Measurements from ENCODE around the gene DPP9. TPM values are rescaled to one million over a fixed set of nuclear protein-coding genes. Genes with fewer than 3 reads are reported as not detected.

Gene DPP9
- total RNA-seq, 2 donors from 2014 or later: 36.8 to 48.8 TPM

DNA sequence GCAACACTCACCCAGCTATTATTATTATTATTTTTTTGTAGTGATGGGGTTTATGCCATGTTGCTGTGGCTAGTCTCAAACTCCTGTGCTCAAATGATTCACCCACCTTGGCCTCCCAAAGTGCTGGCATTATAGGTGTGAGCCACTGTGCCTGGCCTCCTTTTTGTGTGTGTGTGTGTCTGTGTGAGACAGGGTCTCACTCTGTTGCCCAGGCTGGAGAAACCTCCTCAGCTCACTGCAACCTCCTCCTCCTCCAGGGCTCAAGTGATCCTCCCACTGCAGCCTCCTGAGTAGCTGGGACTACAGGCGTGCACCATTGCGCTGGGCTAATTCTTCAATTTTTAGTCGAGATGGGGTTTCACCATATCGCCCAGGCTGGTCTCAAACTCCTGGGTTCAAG, 49.9 kb downstream of the DPP9 start:
- Mint-ChIP-seq H3K4me1 (peaks cover 18% of the 10 kb centered on the region), H3K9me3 (no peaks in the 10 kb centered on the region), H3K4me3 (no peak overlapping the region), H3K27ac (no peak overlapping the region), H3K36me3 (ENCODE audit: low read depth) (peaks cover 18% of the 10 kb centered on the region), H3K27me3 (ENCODE audit: insufficient read depth) (no peaks in the 10 kb centered on the region)
- no peak for DNase-seq
- Histone ChIP-seq H3K4me1 (ENCODE audit: control insufficient read depth, insufficient read depth, low read length) (peaks cover 11% of the 10 kb centered on the region), H3K27me3 (ENCODE audit: control insufficient read depth, insufficient read depth, low read length, poor library complexity, severe bottlenecking) (no peaks in the 10 kb centered on the region), H3K4me3 (ENCODE audit: low read length) (no peak overlapping the region), H3K36me3 (ENCODE audit: control insufficient read depth, insufficient read depth, low read length) (peaks cover 17% of the 10 kb centered on the region), H3K9me3 (ENCODE audit: control insufficient read depth, low read length) (no peaks in the 10 kb centered on the region), H3K27ac (ENCODE audit: low read depth, low read length) (no peak overlapping the region), H3K9ac (ENCODE audit: extremely low read depth, low read length, poor library complexity, severe bottlenecking) (no peak overlapping the region)
- WGBS, 2 experiments (ENCODE audit: insufficient coverage in 1 of 2, insufficient read length in 1 of 2): 94 to 98% methylated on average over 4 of the region's 4 CpGs
- TF ChIP-seq, protein P1, sequence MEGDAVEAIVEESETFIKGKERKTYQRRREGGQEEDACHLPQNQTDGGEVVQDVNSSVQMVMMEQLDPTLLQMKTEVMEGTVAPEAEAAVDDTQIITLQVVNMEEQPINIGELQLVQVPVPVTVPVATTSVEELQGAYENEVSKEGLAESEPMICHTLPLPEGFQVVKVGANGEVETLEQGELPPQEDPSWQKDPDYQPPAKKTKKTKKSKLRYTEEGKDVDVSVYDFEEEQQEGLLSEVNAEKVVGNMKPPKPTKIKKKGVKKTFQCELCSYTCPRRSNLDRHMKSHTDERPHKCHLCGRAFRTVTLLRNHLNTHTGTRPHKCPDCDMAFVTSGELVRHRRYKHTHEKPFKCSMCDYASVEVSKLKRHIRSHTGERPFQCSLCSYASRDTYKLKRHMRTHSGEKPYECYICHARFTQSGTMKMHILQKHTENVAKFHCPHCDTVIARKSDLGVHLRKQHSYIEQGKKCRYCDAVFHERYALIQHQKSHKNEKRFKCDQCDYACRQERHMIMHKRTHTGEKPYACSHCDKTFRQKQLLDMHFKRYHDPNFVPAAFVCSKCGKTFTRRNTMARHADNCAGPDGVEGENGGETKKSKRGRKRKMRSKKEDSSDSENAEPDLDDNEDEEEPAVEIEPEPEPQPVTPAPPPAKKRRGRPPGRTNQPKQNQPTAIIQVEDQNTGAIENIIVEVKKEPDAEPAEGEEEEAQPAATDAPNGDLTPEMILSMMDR (conservative IDR thresholded peaks at IDR 0.05): no peak

DNA sequence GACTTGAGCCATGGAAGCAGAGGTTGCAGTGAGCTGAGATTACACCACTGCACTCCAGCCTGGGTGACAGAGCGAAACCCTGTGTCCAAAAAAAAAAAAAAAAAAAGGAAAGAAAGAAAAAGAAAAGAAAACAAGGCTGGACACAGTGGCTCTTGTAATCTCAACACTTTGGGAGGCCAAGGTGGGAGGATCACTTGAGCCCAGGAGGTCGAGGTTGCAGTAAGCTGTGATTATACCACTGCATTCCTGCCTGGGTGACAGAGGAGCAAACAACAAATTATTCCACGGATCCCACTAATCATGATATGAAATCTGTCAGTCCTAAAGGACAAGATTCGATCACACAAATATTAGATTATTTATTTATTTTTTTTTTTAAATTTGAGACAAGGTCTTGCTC, 50.4 kb downstream of the DPP9 start:
- Histone ChIP-seq H3K9me3 (ENCODE audit: control insufficient read depth, low read length) (no peaks in the 10 kb centered on the region), H3K27me3 (ENCODE audit: control insufficient read depth, insufficient read depth, low read length, poor library complexity, severe bottlenecking) (no peaks in the 10 kb centered on the region), H3K4me3 (ENCODE audit: low read length) (no peak overlapping the region), H3K4me1 (ENCODE audit: control insufficient read depth, insufficient read depth, low read length) (peaks cover 11% of the 10 kb centered on the region), H3K27ac (ENCODE audit: low read depth, low read length) (no peak overlapping the region), H3K9ac (ENCODE audit: extremely low read depth, low read length, poor library complexity, severe bottlenecking) (no peak overlapping the region), H3K36me3 (ENCODE audit: control insufficient read depth, insufficient read depth, low read length) (peaks cover 17% of the 10 kb centered on the region)
- peaks cover 20% of the 10 kb centered on the region for H3K36me3 Mint-ChIP-seq (ENCODE audit: low read depth)
- TF ChIP-seq, protein P1 (conservative IDR thresholded peaks at IDR 0.05): no peak
- WGBS, 2 experiments (ENCODE audit: insufficient coverage in 1 of 2, insufficient read length in 1 of 2): 89 to 100% methylated on average over 1 to 3 of the region's 4 CpGs
- H3K4me3 Mint-ChIP-seq: no peak overlapping the region
- H3K27ac Mint-ChIP-seq: no peak overlapping the region
- no peaks in the 10 kb centered on the region for H3K27me3 Mint-ChIP-seq (ENCODE audit: insufficient read depth)
- H3K9me3 Mint-ChIP-seq: no peaks in the 10 kb centered on the region
- H3K4me1 Mint-ChIP-seq: peaks cover 18% of the 10 kb centered on the region
- no peak for DNase-seq

DNA sequence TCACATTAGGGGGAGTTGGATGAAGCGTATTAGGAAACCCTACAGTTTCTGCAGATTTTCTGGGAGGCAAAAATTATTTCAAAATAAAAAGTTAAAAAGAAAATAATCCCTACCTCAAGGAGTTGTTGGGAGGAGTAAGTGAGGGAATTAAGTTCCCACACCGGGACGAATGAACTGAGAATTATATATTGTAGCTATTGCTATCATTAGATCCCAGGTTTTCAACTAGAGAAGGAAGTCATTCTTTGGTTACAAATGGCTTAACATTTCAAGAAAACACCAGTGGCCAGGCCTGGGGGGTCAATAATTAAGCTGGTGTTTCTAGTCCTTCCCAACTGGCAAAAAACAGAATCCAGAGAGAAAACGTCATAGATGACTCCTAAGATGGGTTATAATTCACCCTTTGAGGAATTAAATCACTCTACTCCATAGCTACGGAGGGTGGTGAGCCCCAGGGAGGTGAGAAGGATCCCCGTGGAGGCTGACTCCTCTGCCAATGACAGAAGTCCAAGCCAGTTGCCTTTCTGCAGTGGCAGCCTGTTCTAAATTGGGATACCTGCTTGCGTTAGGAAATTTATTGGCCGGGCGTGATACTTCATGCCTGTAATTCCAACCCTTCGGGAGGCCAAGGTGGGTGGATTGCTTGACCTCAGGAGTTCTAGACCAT, 52.3 kb downstream of the DPP9 start:
- H3K4me3 ChIP-seq (ENCODE audit: low read length): no peak overlapping the region
- DNase-seq: no peak
- peaks cover 23% of the 10 kb centered on the region for H3K36me3 ChIP-seq (ENCODE audit: control insufficient read depth, insufficient read depth, low read length)
- no peak overlapping the region for H3K27ac ChIP-seq (ENCODE audit: low read depth, low read length)
- TF ChIP-seq, protein P1 (conservative IDR thresholded peaks at IDR 0.05): no peak
- peak overlapping the region; percentile 51 for H3K9ac ChIP-seq (ENCODE audit: extremely low read depth, low read length, poor library complexity, severe bottlenecking)
- H3K9me3 ChIP-seq (ENCODE audit: control insufficient read depth, low read length): no peaks in the 10 kb centered on the region
- Mint-ChIP-seq H3K9me3 (no peaks in the 10 kb centered on the region), H3K27ac (peak overlapping the region; percentile 75), H3K4me1 (peaks cover 18% of the 10 kb centered on the region), H3K4me3 (peak overlapping the region; percentile 92), H3K27me3 (ENCODE audit: insufficient read depth) (no peaks in the 10 kb centered on the region), H3K36me3 (ENCODE audit: low read depth) (peaks cover 19% of the 10 kb centered on the region)
- no peaks in the 10 kb centered on the region for H3K27me3 ChIP-seq (ENCODE audit: control insufficient read depth, insufficient read depth, low read length, poor library complexity, severe bottlenecking)
- WGBS, 2 experiments (ENCODE audit: insufficient coverage in 1 of 2, insufficient read length in 1 of 2): 81 to 85% methylated on average over 6 to 10 of the region's 10 CpGs
- peaks cover 11% of the 10 kb centered on the region for H3K4me1 ChIP-seq (ENCODE audit: control insufficient read depth, insufficient read depth, low read length)
